Measurements from ENCODE around the gene FOXP3.

DNA sequence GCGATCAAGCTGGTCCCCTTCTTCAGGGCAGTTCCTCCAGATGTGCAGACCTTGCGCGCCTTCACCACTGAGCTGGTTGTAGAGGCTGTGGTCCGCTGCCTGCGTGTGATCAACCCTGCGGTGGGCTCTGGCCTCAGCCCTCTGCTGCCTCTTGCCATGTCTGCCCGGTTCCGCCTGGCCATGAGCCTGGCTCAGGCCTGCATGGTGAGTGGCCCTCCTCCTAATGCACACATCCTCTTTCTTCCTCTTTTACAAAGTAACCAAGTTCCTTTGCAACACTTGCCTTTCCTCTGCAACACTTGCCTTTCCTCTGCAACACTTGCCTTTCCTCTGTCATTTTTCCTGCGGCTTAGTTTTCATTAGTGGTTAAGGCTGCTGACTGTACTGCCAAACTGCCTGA is 27.4 kb downstream of the FOXP3 start:
- TF ChIP-seq POLR2A (IDR thresholded peaks at IDR 0.05; ENCODE audit: low read length) = no peak
- no peak for TF ChIP-seq GATA1 (IDR thresholded peaks at IDR 0.05; ENCODE audit: low read depth, low read length)
